Brain pericyte (primary cell): ENCODE results near the gene RPL36AL.
"Not testable (repeated sequence)": the region's sequence is repeated elsewhere in the genome, so short reads cannot be mapped to it uniquely, and the experiment has no call there.

Source experiments
- DNase-seq: peaks from one replicate; pipeline ENCODE4 v3.0.0-alpha.2; 2012; ENCODE audit warnings: low read depth, low spot score

RPL36AL gene

GRCh38 chr14:49620182-49621113, at the start of gene RPL36AL, which contains the start of gene MGAT2:
Gene RPL36AL (minus strand): TSS chr14:49620626. CDS start chr14:49619104, 1,522 bp downstream.
Gene MGAT2 (plus strand): TSS chr14:49620799. CDS start chr14:49621269, 470 bp downstream.
- DNase-seq = peak; percentile 91

GRCh38 chr14:49659526-49660455, 39.4 kb upstream of the RPL36AL start:
- DNase-seq = no peak

GRCh38 chr14:49657500-49657899, 37.1 kb upstream of the RPL36AL start:
- not testable (repeated sequence) for DNase-seq

GRCh38 chr14:49654511-49654910, 34.1 kb upstream of the RPL36AL start:
- DNase-seq = no peak

GRCh38 chr14:49653508-49653907, 33.1 kb upstream of the RPL36AL start:
- no peak for DNase-seq

- DNase-seq = no peak
These were observed 21.7 kb upstream of the RPL36AL start for GRCh38 chr14:49642163-49642562.

GRCh38 chr14:49641697-49642129, 21.3 kb upstream of the RPL36AL start:
- no peak for DNase-seq

GRCh38 chr14:49640540-49641417, 20.4 kb upstream of the RPL36AL start:
- no peak for DNase-seq

- no peak for DNase-seq
These were observed 17.2 kb upstream of the RPL36AL start for GRCh38 chr14:49637534-49638078.

- DNase-seq = no peak
These were observed 16.4 kb upstream of the RPL36AL start for GRCh38 chr14:49636866-49637265.

- DNase-seq = peak; percentile 34
These were observed 14.3 kb upstream of the RPL36AL start, which contains the start of gene DNAAF2 for GRCh38 chr14:49634547-49635334. Gene DNAAF2 (minus strand): TSS chr14:49635244. CDS start chr14:49635149, 95 bp downstream.

GRCh38 chr14:49633640-49634546, 13.5 kb upstream of the RPL36AL start:
- peak; percentile 85 for DNase-seq

GRCh38 chr14:49623941-49624839, 3.8 kb upstream of the RPL36AL start:
- no peak for DNase-seq

- no peak for DNase-seq
These were observed 3.0 kb upstream of the RPL36AL start for GRCh38 chr14:49623387-49623786.

GRCh38 chr14:49622022-49622607, 1.7 kb upstream of the RPL36AL start:
- DNase-seq = no peak

- DNase-seq = no peak
These were observed 872 bp upstream of the RPL36AL start for GRCh38 chr14:49621114-49621881.
